Breast epithelium (tissue), 3 donors: ENCODE results near the gene TRIM74.
"Not testable (repeated sequence)": the region's sequence is repeated elsewhere in the genome, so short reads cannot be mapped to it uniquely, and the experiment has no call there.

Experiments used
- POLR2A ChIP-seq: fragments of 450-650 bp; IDR thresholded peaks from one replicate; pipeline ENCODE4 v1.6.1; 2016; ENCODE audit warnings: antibody characterized with exemption, mild to moderate bottlenecking, moderate library complexity
- POLR2AphosphoS5 ChIP-seq, 3 donors: sonication (generic); formaldehyde crosslinking; IDR thresholded peaks; one replicate each; pipeline ENCODE4 v1.6.1; 2017; ENCODE audit warnings: antibody characterized with exemption in 3 of 3
- TF ChIP-seq, protein P1 (sequence below), 3 donors: fragments of 450-650 bp; IDR thresholded peaks; one replicate each; pipeline ENCODE4 v1.5.1; 2016 to 2017; ENCODE audit warnings: antibody characterized with exemption in 3 of 3, mild to moderate bottlenecking in 3 of 3, moderate library complexity in 3 of 3

DNA sequence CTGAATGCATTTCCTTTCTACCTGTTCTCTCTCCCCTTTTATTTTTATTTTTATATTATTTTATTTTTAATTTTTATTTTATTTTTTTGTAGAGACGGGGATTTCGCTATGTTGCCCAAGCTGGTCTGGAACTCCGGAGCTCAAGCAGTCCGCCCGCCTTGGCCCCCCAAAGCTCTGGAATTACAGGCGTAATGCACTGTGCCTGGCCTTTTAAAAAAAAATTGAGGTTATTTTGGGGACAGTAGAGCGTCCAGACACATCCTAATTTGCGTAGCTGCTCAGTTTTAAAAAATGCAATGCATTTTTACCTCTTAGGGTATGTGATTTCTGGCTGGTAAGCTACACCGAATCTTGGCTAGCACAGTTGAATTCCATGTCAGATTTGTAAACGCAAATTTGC lies 37.2 kb upstream of the TRIM74 start:
- TF ChIP-seq, protein P1, sequence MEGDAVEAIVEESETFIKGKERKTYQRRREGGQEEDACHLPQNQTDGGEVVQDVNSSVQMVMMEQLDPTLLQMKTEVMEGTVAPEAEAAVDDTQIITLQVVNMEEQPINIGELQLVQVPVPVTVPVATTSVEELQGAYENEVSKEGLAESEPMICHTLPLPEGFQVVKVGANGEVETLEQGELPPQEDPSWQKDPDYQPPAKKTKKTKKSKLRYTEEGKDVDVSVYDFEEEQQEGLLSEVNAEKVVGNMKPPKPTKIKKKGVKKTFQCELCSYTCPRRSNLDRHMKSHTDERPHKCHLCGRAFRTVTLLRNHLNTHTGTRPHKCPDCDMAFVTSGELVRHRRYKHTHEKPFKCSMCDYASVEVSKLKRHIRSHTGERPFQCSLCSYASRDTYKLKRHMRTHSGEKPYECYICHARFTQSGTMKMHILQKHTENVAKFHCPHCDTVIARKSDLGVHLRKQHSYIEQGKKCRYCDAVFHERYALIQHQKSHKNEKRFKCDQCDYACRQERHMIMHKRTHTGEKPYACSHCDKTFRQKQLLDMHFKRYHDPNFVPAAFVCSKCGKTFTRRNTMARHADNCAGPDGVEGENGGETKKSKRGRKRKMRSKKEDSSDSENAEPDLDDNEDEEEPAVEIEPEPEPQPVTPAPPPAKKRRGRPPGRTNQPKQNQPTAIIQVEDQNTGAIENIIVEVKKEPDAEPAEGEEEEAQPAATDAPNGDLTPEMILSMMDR (IDR thresholded peaks at IDR 0.05) = not testable (repeated sequence)
- TF ChIP-seq POLR2A; POLR2AphosphoS5 (IDR thresholded peaks at IDR 0.05): not testable (repeated sequence)
